Heart left ventricle (tissue), 13 donors: Measurements from ENCODE around the gene FBXL19.

Experiments
- POLR2A ChIP-seq, 2 donors: fragments of 450-650 bp; IDR thresholded peaks; one replicate each; pipeline ENCODE4 v1.6.1; 2017; ENCODE audit warnings: antibody characterized with exemption in 2 of 2, mild to moderate bottlenecking in 2 of 2, moderate library complexity in 2 of 2
- TF ChIP-seq, protein P1 (sequence below), 12 donors: fragments of 200-600 bp; sonication (generic) in 4 of 12; IDR thresholded peaks; one replicate each; pipeline versions ENCODE4 v1.5.0 to v1.8.0; 2018 to 2022; ENCODE audit warnings: antibody characterized with exemption in 12 of 12, mild to moderate bottlenecking in 5 of 12
- donor health status: ischemic (EF 13 %, LVEDD 7.1; RV severe dilation, severe dysfunction).
- donor health status: DM: no; HTN: yes; CAD: no.
- donor health status: DM: no; HTN: no; CAD: no.
- donor health status: ischemic (EF 25% LVEDD 6.9; RV normal size, moderate dysfunction).
- donor health status: ischemic (EF 25% LVEDD 5.7; RV mildly dilated, moderate dysfunction).
- donor health status: ischemic (EF 35%, LVEDD 5.7; RV mildly dilated, moderate dysfunction).
- donor health status: nonischemic (EF 11% LVEDD 7.7; RV severe dilation, severe dysfunction).
- donor health status: DM: yes; HTN: yes; CAD: no.
- donor health status: PGD.
- donor health status: ischemic (EF 29% LVEDD 5.4; RV normal size, mild dysfunction).
- donor health status: nonischemic (EF 23%, LVEDD 6.1; RV moderate dilation, normal function).

DNA sequence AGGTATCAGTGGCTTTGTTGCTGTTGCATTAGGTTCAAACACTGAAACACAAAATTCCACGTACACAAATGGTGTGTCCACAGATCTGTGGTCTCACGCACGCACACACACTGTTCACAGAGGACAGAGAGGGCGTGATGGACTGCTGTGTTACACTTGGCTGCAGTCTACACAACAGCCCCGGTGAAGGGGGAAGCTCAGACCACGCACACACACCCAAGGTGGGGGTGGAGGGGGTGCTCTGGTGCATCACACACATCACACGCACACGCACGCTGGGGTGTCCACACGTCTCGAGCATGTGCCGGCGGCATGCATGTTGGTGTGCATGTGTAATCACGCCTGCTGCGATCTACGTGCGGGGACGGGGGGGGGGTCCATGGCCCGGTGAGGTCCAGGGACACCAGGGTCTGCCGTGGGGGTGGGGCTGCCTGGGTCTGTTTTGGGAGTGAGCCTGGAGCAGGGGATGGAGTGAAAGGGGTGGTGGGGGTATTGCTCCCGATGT lies 69.0 kb downstream of the FBXL19 start:
- TF ChIP-seq, protein P1, sequence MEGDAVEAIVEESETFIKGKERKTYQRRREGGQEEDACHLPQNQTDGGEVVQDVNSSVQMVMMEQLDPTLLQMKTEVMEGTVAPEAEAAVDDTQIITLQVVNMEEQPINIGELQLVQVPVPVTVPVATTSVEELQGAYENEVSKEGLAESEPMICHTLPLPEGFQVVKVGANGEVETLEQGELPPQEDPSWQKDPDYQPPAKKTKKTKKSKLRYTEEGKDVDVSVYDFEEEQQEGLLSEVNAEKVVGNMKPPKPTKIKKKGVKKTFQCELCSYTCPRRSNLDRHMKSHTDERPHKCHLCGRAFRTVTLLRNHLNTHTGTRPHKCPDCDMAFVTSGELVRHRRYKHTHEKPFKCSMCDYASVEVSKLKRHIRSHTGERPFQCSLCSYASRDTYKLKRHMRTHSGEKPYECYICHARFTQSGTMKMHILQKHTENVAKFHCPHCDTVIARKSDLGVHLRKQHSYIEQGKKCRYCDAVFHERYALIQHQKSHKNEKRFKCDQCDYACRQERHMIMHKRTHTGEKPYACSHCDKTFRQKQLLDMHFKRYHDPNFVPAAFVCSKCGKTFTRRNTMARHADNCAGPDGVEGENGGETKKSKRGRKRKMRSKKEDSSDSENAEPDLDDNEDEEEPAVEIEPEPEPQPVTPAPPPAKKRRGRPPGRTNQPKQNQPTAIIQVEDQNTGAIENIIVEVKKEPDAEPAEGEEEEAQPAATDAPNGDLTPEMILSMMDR (IDR thresholded peaks at IDR 0.05) = no peak
- TF ChIP-seq POLR2A (IDR thresholded peaks at IDR 0.05) = no peak
